Esophagus muscularis mucosa (tissue), 4 donors: ENCODE data around the gene MRPL32. TPM values are rescaled to one million over a fixed set of nuclear protein-coding genes. Genes with fewer than 3 reads are reported as not detected.

Experiments
- DNase-seq: peaks from one replicate; pipeline ENCODE4 v3.0.0-alpha.2; 2017; ENCODE audit errors: extremely low spot score
- H3K27ac ChIP-seq, 4 donors: fragments of 200-600 bp; sonication (generic); replicated peaks in 1 of 4; 1 replicate in 3 of 4; 2 replicates in 1 of 4; pipeline ENCODE4 v1.5.1; 2016 to 2019; ENCODE audit warnings: mild to moderate bottlenecking in 1 of 4
- H3K27me3 ChIP-seq, 4 donors: fragments of 200-600 bp; sonication (generic); one replicate each; pipeline versions ENCODE4 v1.5.1 to v1.6.0; 2016 to 2019
- H3K36me3 ChIP-seq, 4 donors: fragments of 200-600 bp; sonication (generic); one replicate each; pipeline ENCODE4 v1.5.1; 2016 to 2019
- H3K4me1 ChIP-seq, 4 donors: fragments of 200-600 bp; sonication (generic); one replicate each; pipeline ENCODE4 v1.5.1; 2016 to 2019
- H3K4me3 ChIP-seq, 4 donors: fragments of 200-600 bp; sonication (generic); 1 replicate in 2 of 4; 2 replicates in 2 of 4; pipeline ENCODE4 v1.5.1; 2016 to 2019; ENCODE audit warnings: mild to moderate bottlenecking in 4 of 4, moderate library complexity in 1 of 4
- H3K9me3 ChIP-seq, 4 donors: fragments of 200-600 bp; sonication (generic); 1 replicate in 3 of 4; 2 replicates in 1 of 4; pipeline ENCODE4 v1.5.1; 2016 to 2019
- EP300 ChIP-seq: sonication (generic); formaldehyde crosslinking; IDR thresholded peaks from one replicate; pipeline ENCODE4 v1.6.1; 2017; ENCODE audit warnings: antibody characterized with exemption
- POLR2A ChIP-seq: fragments of 450-650 bp; IDR thresholded peaks from one replicate; pipeline ENCODE4 v1.6.1; 2017; ENCODE audit warnings: antibody characterized with exemption, moderate library complexity, mild to moderate bottlenecking, low read depth
- POLR2AphosphoS5 ChIP-seq, 2 donors: sonication (generic); formaldehyde crosslinking; IDR thresholded peaks; one replicate each; pipeline ENCODE4 v1.6.1; 2017; ENCODE audit warnings: antibody characterized with exemption in 2 of 2
- WGBS: methylation state at CpG from one replicate; pipeline ENCODE4 v1.1.5; 2018; 5-methylcytosine and 5-hydroxymethylcytosine counted together
- intact Hi-C: fragments of 100-400 bp; cut with DNase I; formaldehyde crosslinking; loops from one replicate; pipeline ENCODE4 v1.15.1; 2023
- total RNA-seq, 4 donors: library from RNA; depleted of rRNA; stranded (reverse); fragments of >200 nt; gene quantifications; one replicate each; pipeline versions ENCODE4 v1.1.0 to v1.2.1, GENCODE V29; 2016
- TF ChIP-seq, protein P1 (sequence below), 3 experiments: fragments of 200-600 bp in 2 of 3; fragments of 450-650 bp in 1 of 3; sonication (generic) in 2 of 3; IDR thresholded peaks; one replicate each; pipeline ENCODE4 v1.5.1; 2017 to 2019; ENCODE audit warnings: antibody characterized with exemption in 3 of 3, mild to moderate bottlenecking in 2 of 3, moderate library complexity in 1 of 3

Gene MRPL32
- total RNA-seq, 4 donors from 2014 or later, result 40.5 to 63.3 (median 45.8) TPM

DNA sequence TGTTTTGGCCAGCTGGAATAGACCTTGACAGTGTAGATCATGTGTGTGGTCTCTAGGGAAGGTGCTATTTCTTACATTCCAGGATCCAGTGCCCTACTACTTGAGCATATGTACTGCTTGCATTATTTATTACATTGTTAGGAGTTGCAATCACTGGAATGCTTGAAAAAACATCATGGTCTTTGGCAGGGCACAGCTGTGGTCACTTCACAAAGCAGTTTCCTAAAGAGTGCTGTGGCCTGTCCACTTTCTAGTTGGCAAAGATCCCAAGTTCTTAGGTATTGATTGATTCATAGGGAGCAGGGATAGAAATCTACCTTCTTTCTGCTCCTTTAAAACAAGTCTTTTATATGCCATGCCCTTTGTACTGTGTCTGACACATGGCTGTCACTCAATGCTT is 24.9 kb upstream of the MRPL32 start:
- no peak overlapping the region for H3K4me3 ChIP-seq
- H3K4me1 ChIP-seq, result peaks cover 8 to 18% (median 12%) of the 10 kb centered on the region in 4 donors
- DNase-seq, result no peak
- H3K27ac ChIP-seq, result no peak overlapping the region
- H3K27me3 ChIP-seq, result no peaks in the 10 kb centered on the region
- no peaks in the 10 kb centered on the region for H3K36me3 ChIP-seq
- H3K9me3 ChIP-seq, result no peaks in the 10 kb centered on the region
- intact Hi-C loops, result no loop called here
- TF ChIP-seq EP300 (no peak), POLR2A (no peak), POLR2AphosphoS5 (IDR thresholded peaks at IDR 0.05) (no peak)
- TF ChIP-seq, protein P1, sequence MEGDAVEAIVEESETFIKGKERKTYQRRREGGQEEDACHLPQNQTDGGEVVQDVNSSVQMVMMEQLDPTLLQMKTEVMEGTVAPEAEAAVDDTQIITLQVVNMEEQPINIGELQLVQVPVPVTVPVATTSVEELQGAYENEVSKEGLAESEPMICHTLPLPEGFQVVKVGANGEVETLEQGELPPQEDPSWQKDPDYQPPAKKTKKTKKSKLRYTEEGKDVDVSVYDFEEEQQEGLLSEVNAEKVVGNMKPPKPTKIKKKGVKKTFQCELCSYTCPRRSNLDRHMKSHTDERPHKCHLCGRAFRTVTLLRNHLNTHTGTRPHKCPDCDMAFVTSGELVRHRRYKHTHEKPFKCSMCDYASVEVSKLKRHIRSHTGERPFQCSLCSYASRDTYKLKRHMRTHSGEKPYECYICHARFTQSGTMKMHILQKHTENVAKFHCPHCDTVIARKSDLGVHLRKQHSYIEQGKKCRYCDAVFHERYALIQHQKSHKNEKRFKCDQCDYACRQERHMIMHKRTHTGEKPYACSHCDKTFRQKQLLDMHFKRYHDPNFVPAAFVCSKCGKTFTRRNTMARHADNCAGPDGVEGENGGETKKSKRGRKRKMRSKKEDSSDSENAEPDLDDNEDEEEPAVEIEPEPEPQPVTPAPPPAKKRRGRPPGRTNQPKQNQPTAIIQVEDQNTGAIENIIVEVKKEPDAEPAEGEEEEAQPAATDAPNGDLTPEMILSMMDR (IDR thresholded peaks at IDR 0.05), result no peak

- no peak overlapping the region for H3K4me3 ChIP-seq
- H3K27me3 ChIP-seq, result no peaks in the 10 kb centered on the region
- no peak for TF ChIP-seq POLR2AphosphoS5 (IDR thresholded peaks at IDR 0.05)
- TF ChIP-seq, protein P1 (IDR thresholded peaks at IDR 0.05), result no peak
- TF ChIP-seq EP300, result no peak
- TF ChIP-seq POLR2A, result no peak
- intact Hi-C loops, result no loop called here
- H3K4me1 ChIP-seq, result peaks cover 12 to 37% (median 16%) of the 10 kb centered on the region in 4 donors
- 86% methylated on average over 2 of the region's 2 CpGs for WGBS
- H3K36me3 ChIP-seq, result peaks cover 0 to 7% (median 0%) of the 10 kb centered on the region in 4 donors
- no peaks in the 10 kb centered on the region for H3K9me3 ChIP-seq
- H3K27ac ChIP-seq, result no peak overlapping the region
- no peak for DNase-seq
Observed at GRCh38 chr7:42910306-42910705, 21.9 kb upstream of the MRPL32 start.

DNA sequence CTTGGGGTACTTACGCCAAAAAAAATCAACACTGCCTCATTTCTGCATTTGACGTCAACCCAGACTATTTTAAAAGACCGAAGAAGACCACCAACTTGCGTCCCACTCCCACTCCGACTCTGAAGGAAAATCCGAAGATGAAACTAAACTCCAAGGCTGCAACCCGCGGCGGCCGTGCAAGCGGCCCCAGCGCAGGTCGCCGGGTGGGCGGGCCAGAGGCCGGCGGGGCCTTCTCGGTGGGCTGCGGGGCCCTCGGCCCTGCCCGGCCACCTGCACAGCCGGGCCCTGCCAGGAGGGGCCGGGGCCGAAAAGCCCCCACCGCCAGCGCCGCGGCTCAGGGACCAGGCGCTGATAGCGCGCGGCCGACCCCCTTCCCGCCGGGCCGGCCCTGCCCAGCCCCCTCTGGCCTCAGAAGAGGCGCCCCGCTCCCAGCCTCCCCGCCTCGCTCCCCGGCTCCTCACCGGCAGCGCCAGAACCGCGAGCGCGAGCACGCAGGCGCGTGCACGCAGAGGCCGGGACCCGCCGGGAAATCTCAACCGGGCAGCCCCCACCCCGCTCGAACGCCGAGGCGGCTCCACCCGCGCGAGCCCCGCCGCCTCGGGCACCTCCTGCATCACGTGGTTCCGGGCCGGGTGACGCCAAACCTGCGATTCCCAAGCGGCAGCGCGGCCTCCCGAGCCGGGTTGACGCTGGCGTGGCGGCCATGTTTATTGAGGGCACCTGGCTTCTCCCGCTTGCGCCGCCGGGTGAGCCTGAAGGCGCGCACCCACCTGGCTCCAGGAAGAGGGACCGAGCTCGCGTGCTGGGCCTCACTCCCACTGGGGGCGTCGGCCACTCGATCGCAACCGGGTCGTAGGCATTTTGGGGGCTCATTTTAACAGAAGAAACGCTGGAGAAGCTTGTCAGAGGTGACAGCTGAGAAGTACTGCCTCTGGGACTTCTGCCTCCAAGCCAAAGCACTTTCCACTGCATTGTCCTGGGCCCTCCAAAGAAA is 20.4 kb upstream of the MRPL32 start, which contains the start of gene C7orf25:
C7orf25 (minus strand) TSS at position 617 of the 994 bp plus-strand sequence. CDS start 1,170 bp downstream, outside the sequence.
- 0% methylated on average over 15 of the region's 95 CpGs for WGBS

DNA sequence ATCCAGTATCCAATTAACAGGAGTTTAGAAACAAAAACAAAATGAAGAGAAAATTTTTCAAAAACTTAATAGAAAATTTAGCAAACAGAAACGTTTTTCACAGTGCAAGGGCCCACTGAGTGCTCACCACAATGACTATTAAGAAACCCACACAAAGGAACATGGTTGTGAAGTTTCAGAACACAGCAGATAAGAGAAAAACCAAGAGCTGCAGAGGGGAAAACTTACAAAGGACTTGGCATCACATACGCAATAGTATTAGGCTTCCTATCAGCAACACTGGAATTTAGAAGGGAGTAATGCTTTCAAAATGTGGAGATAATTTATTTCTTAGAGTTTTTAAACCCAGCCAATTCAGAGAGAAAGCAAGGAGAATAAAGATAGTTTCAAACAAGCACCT is 18.6 kb upstream of the MRPL32 start:
- Histone ChIP-seq H3K27me3 (no peaks in the 10 kb centered on the region), H3K36me3 (peaks cover 11 to 40% (median 21%) of the 10 kb centered on the region in 4 donors), H3K4me3 (no peak overlapping the region), H3K9me3 (no peaks in the 10 kb centered on the region), H3K4me1 (peaks cover 12 to 43% (median 16%) of the 10 kb centered on the region in 4 donors), H3K27ac (no peak overlapping the region)
- no peak for DNase-seq
- 71% methylated on average over 2 of the region's 2 CpGs for WGBS
- intact Hi-C loops, result no loop called here
- TF ChIP-seq POLR2A (no peak), EP300 (no peak), POLR2AphosphoS5 (IDR thresholded peaks at IDR 0.05) (no peak)
- TF ChIP-seq, protein P1 (IDR thresholded peaks at IDR 0.05), result no peak

More for the DNA sequence above, 20.4 kb upstream of the MRPL32 start, which contains the start of gene C7orf25:
- no peak for TF ChIP-seq POLR2A
- TF ChIP-seq, protein P1 (IDR thresholded peaks at IDR 0.05), result peak in 1 of 3 experiments; percentile 7
- peak; percentile 85 to 92 for TF ChIP-seq POLR2AphosphoS5 (IDR thresholded peaks at IDR 0.05)
- no peak for TF ChIP-seq EP300
- DNase-seq, result peak; percentile 99
- peaks cover 3 to 22% (median 11%) of the 10 kb centered on the region in 4 donors for H3K36me3 ChIP-seq
- peak within 1 kb of the TSS; percentile 81 to 98 (median 89) for H3K4me3 ChIP-seq
- H3K27me3 ChIP-seq, result no peaks in the 10 kb centered on the region
- no peaks in the 10 kb centered on the region for H3K9me3 ChIP-seq
- H3K4me1 ChIP-seq, result peaks cover 12 to 43% (median 16%) of the 10 kb centered on the region in 4 donors
- intact Hi-C loops, result no loop called here
- H3K27ac ChIP-seq, result peak within 1 kb of the TSS; percentile 83 to 88 (median 84)
